GM12865 (cell line): ENCODE measurements around the gene DNAH11.

ENCODE experiments used
- DNase-seq: peaks from one replicate; pipeline ENCODE4 v3.0.0; 2010; ENCODE audit warnings: low read depth
- H3K4me3 ChIP-seq: 2 replicates; pipeline ENCODE4 v1.5.1; 2011; ENCODE audit warnings: mild to moderate bottlenecking, low read depth, low read length, control low read depth
- TF ChIP-seq, protein P1 (sequence below): IDR thresholded peaks from 2 replicates; pipeline ENCODE4 v1.5.1; 2011; ENCODE audit warnings: low read length, control low read depth, low read depth, inconsistent platforms; ENCODE audit not compliant: insufficient read depth; ENCODE audit errors: missing control alignments

DNAH11 gene

DNA sequence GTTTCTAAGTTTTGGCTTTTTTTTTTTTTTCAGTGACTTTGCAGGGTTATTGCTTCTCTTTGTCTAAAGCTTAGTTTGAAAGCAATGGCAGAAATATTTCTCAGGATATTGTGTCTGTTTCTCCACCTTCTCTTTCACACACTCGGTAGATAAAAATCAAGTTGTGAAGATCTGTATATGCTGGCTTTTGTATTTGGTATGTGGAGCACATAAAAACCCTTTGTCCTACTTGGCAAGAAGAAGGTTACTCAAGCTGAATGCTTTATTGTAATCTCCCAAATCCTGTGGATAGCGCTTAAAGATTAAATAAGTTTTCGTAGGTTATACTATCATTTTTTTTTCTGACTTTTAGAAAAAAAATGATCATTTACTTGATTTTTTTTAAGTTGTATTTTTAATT, 230.5 kb downstream of the DNAH11 start:
- DNase-seq: no peak
- TF ChIP-seq, protein P1, sequence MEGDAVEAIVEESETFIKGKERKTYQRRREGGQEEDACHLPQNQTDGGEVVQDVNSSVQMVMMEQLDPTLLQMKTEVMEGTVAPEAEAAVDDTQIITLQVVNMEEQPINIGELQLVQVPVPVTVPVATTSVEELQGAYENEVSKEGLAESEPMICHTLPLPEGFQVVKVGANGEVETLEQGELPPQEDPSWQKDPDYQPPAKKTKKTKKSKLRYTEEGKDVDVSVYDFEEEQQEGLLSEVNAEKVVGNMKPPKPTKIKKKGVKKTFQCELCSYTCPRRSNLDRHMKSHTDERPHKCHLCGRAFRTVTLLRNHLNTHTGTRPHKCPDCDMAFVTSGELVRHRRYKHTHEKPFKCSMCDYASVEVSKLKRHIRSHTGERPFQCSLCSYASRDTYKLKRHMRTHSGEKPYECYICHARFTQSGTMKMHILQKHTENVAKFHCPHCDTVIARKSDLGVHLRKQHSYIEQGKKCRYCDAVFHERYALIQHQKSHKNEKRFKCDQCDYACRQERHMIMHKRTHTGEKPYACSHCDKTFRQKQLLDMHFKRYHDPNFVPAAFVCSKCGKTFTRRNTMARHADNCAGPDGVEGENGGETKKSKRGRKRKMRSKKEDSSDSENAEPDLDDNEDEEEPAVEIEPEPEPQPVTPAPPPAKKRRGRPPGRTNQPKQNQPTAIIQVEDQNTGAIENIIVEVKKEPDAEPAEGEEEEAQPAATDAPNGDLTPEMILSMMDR: no peak
- H3K4me3 ChIP-seq: no peak overlapping the region

DNA sequence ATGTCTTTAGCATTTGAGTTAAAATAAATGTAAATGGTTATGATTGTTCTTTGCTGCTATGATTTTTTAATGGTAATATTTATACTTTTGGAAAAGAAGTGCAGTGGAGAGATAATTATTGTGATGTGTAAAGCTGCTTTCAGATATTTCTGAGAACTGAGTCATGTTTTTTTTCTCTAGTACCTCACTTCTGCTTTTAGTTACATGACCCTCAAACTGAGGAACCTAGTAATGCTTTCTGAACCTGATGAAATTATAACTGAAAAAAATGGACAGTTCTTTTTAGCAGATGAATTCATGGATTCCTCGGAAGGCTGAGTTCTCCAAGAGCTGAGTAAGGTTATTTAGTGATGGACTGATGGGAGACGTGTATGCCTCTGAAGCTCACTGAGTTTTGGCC, 235.1 kb downstream of the DNAH11 start:
- TF ChIP-seq, protein P1: no peak
- DNase-seq: no peak
- no peak overlapping the region for H3K4me3 ChIP-seq

DNA sequence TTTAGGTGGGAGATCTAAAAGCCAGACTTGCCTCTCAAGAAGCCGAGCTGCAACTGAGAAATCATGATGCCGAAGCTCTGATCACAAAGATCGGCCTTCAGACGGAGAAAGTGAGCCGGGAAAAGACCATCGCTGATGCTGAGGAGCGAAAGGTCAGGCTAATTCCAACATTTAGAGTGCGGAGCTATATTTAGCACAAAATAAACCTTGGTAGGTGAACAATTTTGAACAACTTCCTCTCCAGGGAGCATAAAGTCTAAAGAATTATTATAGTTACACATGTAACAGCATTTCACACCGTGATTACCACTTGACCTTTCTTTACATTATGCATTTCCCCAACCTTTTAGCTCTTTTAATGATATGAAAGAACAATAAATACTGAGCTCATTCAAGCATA, 236.1 kb downstream of the DNAH11 start:
- no peak overlapping the region for H3K4me3 ChIP-seq
- DNase-seq: no peak
- TF ChIP-seq, protein P1: no peak

GRCh38 chr7:21782996-21783395, 240.2 kb downstream of the DNAH11 start:
- TF ChIP-seq, protein P1: no peak
- no peak for DNase-seq

GRCh38 chr7:21784989-21785388, 242.2 kb downstream of the DNAH11 start:
- H3K4me3 ChIP-seq: no peak overlapping the region
- DNase-seq: no peak
- TF ChIP-seq, protein P1: no peak

More at GRCh38 chr7:21782996-21783395, 240.2 kb downstream of the DNAH11 start:
- no peak overlapping the region for H3K4me3 ChIP-seq

DNA sequence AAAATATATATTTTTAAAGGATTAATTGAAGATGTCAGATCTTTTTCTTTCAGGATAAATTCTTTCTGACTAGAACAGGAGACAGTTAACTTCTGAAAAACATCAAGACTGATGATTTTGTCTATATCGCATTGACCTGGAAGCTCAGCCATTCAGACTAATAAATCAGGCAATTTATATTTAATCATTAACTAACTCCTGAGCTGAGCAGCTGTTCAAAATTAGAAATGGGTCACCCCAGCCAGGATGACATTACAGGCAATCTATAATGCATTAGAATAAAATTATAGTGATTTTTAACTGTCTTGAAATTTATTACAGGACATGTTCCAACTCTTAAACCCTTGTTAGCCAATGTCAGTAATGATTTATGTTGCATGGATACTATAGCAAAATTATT, 263.0 kb downstream of the DNAH11 start:
- DNase-seq: no peak
- H3K4me3 ChIP-seq: no peak overlapping the region
- TF ChIP-seq, protein P1: no peak

DNA sequence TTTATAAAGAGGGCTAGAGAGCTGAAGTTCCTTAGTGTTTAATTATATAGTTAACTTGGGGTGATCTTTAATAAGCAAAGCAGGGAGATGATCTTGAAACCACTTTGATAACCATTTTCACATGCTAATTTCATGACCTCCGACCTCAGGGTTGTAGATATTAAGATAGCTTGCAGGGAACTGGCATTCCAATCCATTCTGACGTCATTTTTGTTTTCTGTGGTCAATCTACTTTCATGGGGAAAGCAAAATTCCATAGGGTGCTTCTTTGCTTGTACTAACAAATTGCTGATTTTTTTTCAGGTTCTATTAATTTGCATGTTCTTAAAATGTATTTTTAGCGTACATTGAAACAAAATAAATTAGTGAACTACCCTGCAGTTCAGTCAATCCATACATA, 263.5 kb downstream of the DNAH11 start:
- H3K4me3 ChIP-seq: no peak overlapping the region
- TF ChIP-seq, protein P1: no peak
- DNase-seq: no peak
